Left lung (tissue), 10 donors: ENCODE data around the gene CCDC182. TPM values are rescaled to one million over a fixed set of nuclear protein-coding genes. Genes with fewer than 3 reads are reported as not detected.

Experiments
- ATAC-seq: fragments of 200-7000 bp; cut with Tn5 transposase; one replicate; pipeline ENCODE4 v1.9.1; 2020; ENCODE audit warnings: moderate library complexity
- DNase-seq, 4 donors: peaks; one replicate each; pipeline ENCODE4 v3.0.0-alpha.2; 2013 to 2020
- H3K27ac ChIP-seq, 2 donors: fragments of 200-600 bp; sonication (generic) in 1 of 2; one replicate each; pipeline versions ENCODE4 v1.5.0 to v1.8.0; 2020 to 2021
- H3K27me3 ChIP-seq, 2 donors: fragments of 200-600 bp; sonication (generic) in 1 of 2; one replicate each; pipeline versions ENCODE4 v1.5.0 to v1.8.0; 2020 to 2021
- H3K36me3 ChIP-seq, 2 donors: fragments of 200-600 bp; sonication (generic) in 1 of 2; one replicate each; pipeline versions ENCODE4 v1.5.0 to v1.8.0; 2020 to 2021
- H3K4me1 ChIP-seq, 2 donors: fragments of 200-600 bp; one replicate each; pipeline ENCODE4 v1.8.0; 2021
- H3K4me3 ChIP-seq, 2 donors: fragments of 200-600 bp; sonication (generic) in 1 of 2; one replicate each; pipeline versions ENCODE4 v1.5.0 to v1.8.0; 2020 to 2021; ENCODE audit warnings: mild to moderate bottlenecking in 1 of 2
- H3K9me3 ChIP-seq, 2 donors: fragments of 200-600 bp; sonication (generic) in 1 of 2; one replicate each; pipeline versions ENCODE4 v1.5.0 to v1.8.0; 2020 to 2021
- intact Hi-C, 2 donors: fragments of 100-400 bp; cut with DNase I; formaldehyde crosslinking; loops; one replicate each; pipeline versions ENCODE4 v1.11.2 to v1.14.2; 2022
- polyA plus RNA-seq, 6 donors: library from polyadenylated mRNA; unstranded; fragments of 120-200 nt; gene quantifications; one replicate each; pipeline ENCODE4 v1.2.1, GENCODE V29; 2013; ENCODE audit not compliant: insufficient read length in 6 of 6
- total RNA-seq, 2 donors: library from RNA; stranded (reverse); fragmentation: NEBNext Ultra II Directional; extraction: Animal tissue kit (Norgen Biotek cat#: 25700); gene quantifications; one replicate each; pipeline ENCODE4 v1.2.1, GENCODE V29; 2021
- TF ChIP-seq, protein P1 (sequence below), 2 donors: fragments of 200-600 bp; sonication (generic) in 1 of 2; IDR thresholded peaks; one replicate each; pipeline versions ENCODE4 v1.5.0 to v1.8.0; 2021; ENCODE audit warnings: antibody characterized with exemption in 2 of 2
- donor health status: DM: no; HTN: yes; CAD: no.
- donor health status: DM: no; HTN: no; CAD: no.

Gene CCDC182
- total and polyA plus RNA-seq, 8 donors: 0.15 TPM; not detected in 7

DNA sequence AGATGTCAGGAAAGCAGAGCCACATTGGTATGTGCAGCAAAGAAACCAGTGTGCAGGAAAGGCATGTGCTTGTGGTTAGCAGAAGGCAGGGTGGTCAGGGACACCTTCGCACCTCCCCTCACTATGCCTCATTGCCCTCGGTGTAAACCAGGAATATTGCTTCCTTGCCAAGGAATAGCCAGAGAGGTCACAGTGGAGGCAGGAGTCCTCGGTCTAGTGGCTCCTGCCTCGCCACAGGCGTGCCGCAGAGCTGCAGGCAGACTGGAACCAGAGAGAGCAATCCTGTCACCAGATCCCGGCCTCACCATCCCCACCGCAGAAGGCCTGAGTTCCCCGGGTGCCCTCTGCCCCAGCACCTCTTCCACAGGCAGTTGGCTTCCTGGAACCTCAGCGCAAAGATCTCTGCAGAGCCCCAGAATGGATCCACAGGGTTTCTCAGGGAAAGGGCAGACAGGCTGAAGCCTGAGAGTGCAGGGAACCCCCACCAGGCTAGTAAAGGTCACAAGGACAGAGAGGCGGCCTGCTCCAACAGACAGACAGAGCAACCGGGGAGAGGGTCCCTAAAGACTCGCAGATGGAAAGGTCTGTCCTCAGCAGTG lies 21.6 kb downstream of the CCDC182 start:
- intact Hi-C loops: no loop called here
- Histone ChIP-seq H3K9me3 (no peaks in the 10 kb centered on the region), H3K27me3 (peaks cover 0 to 6% of the 10 kb centered on the region in 2 donors), H3K27ac (no peak overlapping the region), H3K36me3 (no peaks in the 10 kb centered on the region), H3K4me3 (no peak overlapping the region), H3K4me1 (no peaks in the 10 kb centered on the region)
- DNase-seq (no peak), ATAC-seq (no peak)
- TF ChIP-seq, protein P1, sequence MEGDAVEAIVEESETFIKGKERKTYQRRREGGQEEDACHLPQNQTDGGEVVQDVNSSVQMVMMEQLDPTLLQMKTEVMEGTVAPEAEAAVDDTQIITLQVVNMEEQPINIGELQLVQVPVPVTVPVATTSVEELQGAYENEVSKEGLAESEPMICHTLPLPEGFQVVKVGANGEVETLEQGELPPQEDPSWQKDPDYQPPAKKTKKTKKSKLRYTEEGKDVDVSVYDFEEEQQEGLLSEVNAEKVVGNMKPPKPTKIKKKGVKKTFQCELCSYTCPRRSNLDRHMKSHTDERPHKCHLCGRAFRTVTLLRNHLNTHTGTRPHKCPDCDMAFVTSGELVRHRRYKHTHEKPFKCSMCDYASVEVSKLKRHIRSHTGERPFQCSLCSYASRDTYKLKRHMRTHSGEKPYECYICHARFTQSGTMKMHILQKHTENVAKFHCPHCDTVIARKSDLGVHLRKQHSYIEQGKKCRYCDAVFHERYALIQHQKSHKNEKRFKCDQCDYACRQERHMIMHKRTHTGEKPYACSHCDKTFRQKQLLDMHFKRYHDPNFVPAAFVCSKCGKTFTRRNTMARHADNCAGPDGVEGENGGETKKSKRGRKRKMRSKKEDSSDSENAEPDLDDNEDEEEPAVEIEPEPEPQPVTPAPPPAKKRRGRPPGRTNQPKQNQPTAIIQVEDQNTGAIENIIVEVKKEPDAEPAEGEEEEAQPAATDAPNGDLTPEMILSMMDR (IDR thresholded peaks at IDR 0.05): no peak

GRCh38 chr17:57722704-57723043 lies 22.4 kb downstream of the CCDC182 start:
- no peaks in the 10 kb centered on the region for H3K9me3 ChIP-seq

DNA sequence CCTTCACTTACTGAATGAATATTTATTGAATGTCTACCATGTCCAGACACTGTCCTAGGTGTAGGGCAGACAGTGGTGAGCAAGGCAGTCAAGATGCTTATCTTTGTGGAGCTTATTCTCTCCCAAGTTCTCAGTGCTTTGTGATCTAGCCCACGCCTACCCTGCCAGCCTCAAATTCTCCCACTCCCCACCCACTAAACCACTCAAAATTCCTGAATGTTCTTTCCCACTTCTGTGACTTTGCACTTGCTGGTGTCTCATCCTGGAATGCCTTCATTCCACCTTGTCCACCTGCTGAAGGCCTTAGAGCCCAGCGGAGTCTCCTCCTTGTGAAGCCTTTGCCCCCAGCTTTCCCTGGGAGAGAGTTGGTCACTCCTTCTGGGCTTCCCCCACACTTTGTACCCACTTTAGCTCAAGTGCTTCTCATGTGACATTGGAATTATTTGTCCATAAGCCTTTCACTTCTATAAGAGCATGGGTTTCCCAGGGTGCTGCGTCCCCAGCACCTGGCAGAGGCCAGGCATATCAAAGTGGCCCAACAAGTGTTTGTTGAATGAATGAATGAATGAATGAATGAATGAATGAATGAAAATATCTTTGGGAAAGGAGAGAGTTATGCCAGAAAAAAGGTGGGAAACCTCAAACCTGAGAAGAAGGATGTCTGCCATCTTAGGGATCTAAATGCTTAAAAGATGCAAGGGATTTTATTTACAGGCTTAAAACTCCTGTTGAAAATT lies 23.0 kb downstream of the CCDC182 start:
- TF ChIP-seq, protein P1 (IDR thresholded peaks at IDR 0.05): no peak
- H3K4me3 ChIP-seq: no peak overlapping the region
- ATAC-seq (peak; percentile 71), DNase-seq (peak in 1 of 4 donors; percentile 24)
- peaks cover 0 to 8% of the 10 kb centered on the region in 2 donors for H3K27me3 ChIP-seq
- no peaks in the 10 kb centered on the region for H3K36me3 ChIP-seq
- no peak overlapping the region for H3K27ac ChIP-seq
- H3K4me1 ChIP-seq: no peaks in the 10 kb centered on the region
- intact Hi-C loops: no loop called here
- no peaks in the 10 kb centered on the region for H3K9me3 ChIP-seq

More at GRCh38 chr17:57722704-57723043, 22.4 kb downstream of the CCDC182 start:
- H3K27ac ChIP-seq: no peak overlapping the region
- H3K4me3 ChIP-seq: no peak overlapping the region
- DNase-seq (no peak), ATAC-seq (no peak)
- H3K36me3 ChIP-seq: no peaks in the 10 kb centered on the region
- TF ChIP-seq, protein P1 (IDR thresholded peaks at IDR 0.05): no peak
- peaks cover 0 to 8% of the 10 kb centered on the region in 2 donors for H3K27me3 ChIP-seq
- no peaks in the 10 kb centered on the region for H3K4me1 ChIP-seq
- intact Hi-C loops: no loop called here

DNA sequence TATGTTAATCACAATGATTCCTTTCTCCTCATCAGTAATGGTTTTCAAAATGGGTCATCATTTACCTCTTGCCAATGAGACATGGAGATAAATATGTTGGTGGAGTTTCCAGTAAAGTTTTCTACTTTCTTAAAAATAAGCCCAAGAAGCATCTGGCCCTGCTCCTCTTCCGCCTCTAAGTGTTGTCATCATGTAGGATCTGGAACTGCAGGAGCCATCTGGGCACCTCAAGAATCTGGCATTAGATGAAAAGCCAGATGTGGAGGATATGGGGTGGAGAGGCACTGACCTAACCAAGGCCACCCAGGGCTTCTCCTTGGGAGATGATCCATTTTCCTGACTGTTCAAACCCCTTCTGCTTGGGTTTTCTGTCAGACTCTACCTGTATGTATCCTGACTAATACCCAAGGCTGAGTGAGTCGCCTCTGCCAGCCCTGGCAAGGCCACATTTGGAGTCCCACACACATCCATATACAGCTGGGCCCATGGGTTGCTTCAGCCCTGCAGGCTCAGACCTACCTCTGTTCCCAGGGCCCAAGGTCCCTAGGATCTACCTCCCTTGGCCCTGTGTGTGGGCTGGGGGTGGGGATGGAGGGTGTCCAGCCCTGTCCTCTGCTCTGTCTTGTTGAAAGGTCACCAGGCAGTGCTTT lies 24.6 kb downstream of the CCDC182 start:
- H3K4me1 ChIP-seq: no peaks in the 10 kb centered on the region
- no peak for DNase-seq
- intact Hi-C loops: no loop called here
- TF ChIP-seq, protein P1 (IDR thresholded peaks at IDR 0.05): no peak
- no peaks in the 10 kb centered on the region for H3K36me3 ChIP-seq
- no peak overlapping the region for H3K4me3 ChIP-seq
- H3K27me3 ChIP-seq: peaks cover 0 to 9% of the 10 kb centered on the region in 2 donors
- ATAC-seq: no peak
- H3K27ac ChIP-seq: no peak overlapping the region
- H3K9me3 ChIP-seq: no peaks in the 10 kb centered on the region

DNA sequence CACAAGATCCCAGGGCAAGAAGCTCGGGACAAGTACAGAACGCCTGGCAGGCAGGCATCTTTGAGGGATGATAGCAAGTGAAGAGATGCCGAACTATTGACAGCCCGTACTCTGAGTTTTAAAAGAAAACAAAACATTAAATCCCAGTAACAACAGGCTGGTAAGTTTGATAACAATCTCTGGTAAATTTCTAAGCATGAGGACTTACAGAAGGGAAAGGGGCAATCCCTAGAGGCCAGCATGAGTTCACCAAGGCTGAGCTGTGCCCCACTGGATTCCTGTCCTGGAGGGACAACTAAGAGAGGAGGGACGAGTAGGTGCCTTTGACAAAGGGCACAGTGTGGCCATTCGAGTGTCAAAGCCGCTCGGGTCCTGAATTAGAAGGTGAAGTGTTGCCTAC lies 26.2 kb downstream of the CCDC182 start:
- intact Hi-C loops: no loop called here
- Histone ChIP-seq H3K9me3 (no peaks in the 10 kb centered on the region), H3K4me3 (no peak overlapping the region), H3K27ac (no peak overlapping the region), H3K36me3 (no peaks in the 10 kb centered on the region), H3K27me3 (peaks cover 0 to 21% of the 10 kb centered on the region in 2 donors), H3K4me1 (no peaks in the 10 kb centered on the region)
- TF ChIP-seq, protein P1 (IDR thresholded peaks at IDR 0.05): no peak
- DNase-seq: no peak
- ATAC-seq: no peak
